Breast epithelium (tissue), 4 donors: ENCODE results near the gene CARD10. TPM values are rescaled to one million over a fixed set of nuclear protein-coding genes. Genes with fewer than 3 reads are reported as not detected.

Experiments used
- DNase-seq, 2 donors: peaks; one replicate each; pipeline ENCODE4 v3.0.0-alpha.2; 2019; ENCODE audit warnings: low spot score in 2 of 2
- H3K27ac ChIP-seq, 2 donors: fragments of 200-600 bp; sonication (generic) in 1 of 2; one replicate each; pipeline ENCODE4 v1.5.1; 2016 to 2019; ENCODE audit warnings: mild to moderate bottlenecking in 1 of 2
- H3K27me3 ChIP-seq, 2 donors: fragments of 200-600 bp; sonication (generic) in 1 of 2; one replicate each; pipeline versions ENCODE4 v1.5.1 to v1.6.0; 2017 to 2019; ENCODE audit warnings: control low read depth in 1 of 2, mild to moderate bottlenecking in 1 of 2
- H3K36me3 ChIP-seq: fragments of 200-600 bp; one replicate; pipeline ENCODE4 v1.5.1; 2019
- H3K4me1 ChIP-seq, 2 donors: fragments of 200-600 bp; sonication (generic); one replicate each; pipeline ENCODE4 v1.5.1; 2016 to 2019; ENCODE audit warnings: control low read depth in 1 of 2
- H3K4me3 ChIP-seq, 3 donors: fragments of 200-600 bp; sonication (generic); 1 replicate in 2 of 3; 2 replicates in 1 of 3; pipeline ENCODE4 v1.5.1; 2016 to 2019; ENCODE audit warnings: mild to moderate bottlenecking in 3 of 3, moderate library complexity in 2 of 3
- H3K9me3 ChIP-seq, 2 donors: fragments of 200-600 bp; sonication (generic) in 1 of 2; one replicate each; pipeline ENCODE4 v1.5.1; 2016 to 2019; ENCODE audit warnings: control low read depth in 1 of 2
- POLR2A ChIP-seq: fragments of 450-650 bp; IDR thresholded peaks from one replicate; pipeline ENCODE4 v1.6.1; 2016; ENCODE audit warnings: antibody characterized with exemption, mild to moderate bottlenecking, moderate library complexity
- POLR2AphosphoS5 ChIP-seq, 3 donors: sonication (generic); formaldehyde crosslinking; IDR thresholded peaks; one replicate each; pipeline ENCODE4 v1.6.1; 2017; ENCODE audit warnings: antibody characterized with exemption in 3 of 3
- intact Hi-C: fragments of 100-400 bp; cut with DNase I; formaldehyde crosslinking; loops from one replicate; pipeline ENCODE4 v1.15.1; 2023; ENCODE audit warnings: low total_unique reads
- total RNA-seq, 3 donors: library from RNA; depleted of rRNA; stranded (reverse); fragments of >200 nt; gene quantifications; one replicate each; pipeline ENCODE4 v1.1.0, GENCODE V29; 2016
- TF ChIP-seq, protein P1 (sequence below), 3 donors: fragments of 450-650 bp; IDR thresholded peaks; one replicate each; pipeline ENCODE4 v1.5.1; 2016 to 2017; ENCODE audit warnings: antibody characterized with exemption in 3 of 3, mild to moderate bottlenecking in 3 of 3, moderate library complexity in 3 of 3

Gene CARD10
- total RNA-seq, 3 donors from 2014 or later: 2.9 to 12.1 (median 10.2) TPM

GRCh38 chr22:37507731-37508130, 11.5 kb downstream of the CARD10 start:
- Histone ChIP-seq H3K27me3 (no peaks in the 10 kb centered on the region), H3K27ac (no peak overlapping the region), H3K36me3 (no peaks in the 10 kb centered on the region)

DNA sequence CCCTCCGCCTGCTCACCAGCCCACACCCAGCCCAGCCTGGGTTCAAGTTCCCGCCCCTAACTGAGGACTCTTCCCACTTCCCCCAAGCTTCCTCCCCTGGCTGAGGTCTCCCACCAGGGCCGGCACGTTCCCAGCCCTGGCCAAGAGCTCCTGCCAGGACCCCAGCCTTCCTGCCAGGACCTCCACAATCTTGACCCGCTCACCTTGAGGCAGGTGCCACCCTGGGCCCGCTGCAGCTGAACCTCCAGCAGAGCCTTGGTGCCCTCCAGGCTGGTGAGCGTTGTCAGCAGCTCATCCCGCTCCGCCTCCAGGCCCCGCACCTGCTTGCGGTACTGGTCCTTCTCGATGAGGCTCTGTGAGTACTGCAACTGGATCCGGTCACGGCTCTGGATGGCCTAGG, 13.2 kb downstream of the CARD10 start:
- H3K36me3 ChIP-seq: no peaks in the 10 kb centered on the region
- peaks cover 2 to 13% of the 10 kb centered on the region in 2 donors for H3K4me1 ChIP-seq
- no peak overlapping the region for H3K27ac ChIP-seq
- H3K9me3 ChIP-seq: no peaks in the 10 kb centered on the region
- H3K4me3 ChIP-seq: no peak overlapping the region
- H3K27me3 ChIP-seq: no peaks in the 10 kb centered on the region
- intact Hi-C loops: no loop called here
- no peak for DNase-seq
- TF ChIP-seq POLR2A: no peak
- TF ChIP-seq, protein P1, sequence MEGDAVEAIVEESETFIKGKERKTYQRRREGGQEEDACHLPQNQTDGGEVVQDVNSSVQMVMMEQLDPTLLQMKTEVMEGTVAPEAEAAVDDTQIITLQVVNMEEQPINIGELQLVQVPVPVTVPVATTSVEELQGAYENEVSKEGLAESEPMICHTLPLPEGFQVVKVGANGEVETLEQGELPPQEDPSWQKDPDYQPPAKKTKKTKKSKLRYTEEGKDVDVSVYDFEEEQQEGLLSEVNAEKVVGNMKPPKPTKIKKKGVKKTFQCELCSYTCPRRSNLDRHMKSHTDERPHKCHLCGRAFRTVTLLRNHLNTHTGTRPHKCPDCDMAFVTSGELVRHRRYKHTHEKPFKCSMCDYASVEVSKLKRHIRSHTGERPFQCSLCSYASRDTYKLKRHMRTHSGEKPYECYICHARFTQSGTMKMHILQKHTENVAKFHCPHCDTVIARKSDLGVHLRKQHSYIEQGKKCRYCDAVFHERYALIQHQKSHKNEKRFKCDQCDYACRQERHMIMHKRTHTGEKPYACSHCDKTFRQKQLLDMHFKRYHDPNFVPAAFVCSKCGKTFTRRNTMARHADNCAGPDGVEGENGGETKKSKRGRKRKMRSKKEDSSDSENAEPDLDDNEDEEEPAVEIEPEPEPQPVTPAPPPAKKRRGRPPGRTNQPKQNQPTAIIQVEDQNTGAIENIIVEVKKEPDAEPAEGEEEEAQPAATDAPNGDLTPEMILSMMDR (IDR thresholded peaks at IDR 0.05): no peak
- TF ChIP-seq POLR2AphosphoS5 (IDR thresholded peaks at IDR 0.05): no peak

More at GRCh38 chr22:37507731-37508130, 11.5 kb downstream of the CARD10 start:
- TF ChIP-seq POLR2A (no peak), POLR2AphosphoS5 (IDR thresholded peaks at IDR 0.05) (no peak)
- TF ChIP-seq, protein P1 (IDR thresholded peaks at IDR 0.05): no peak
- H3K4me1 ChIP-seq: peaks cover 0 to 4% of the 10 kb centered on the region in 2 donors
- H3K9me3 ChIP-seq: no peaks in the 10 kb centered on the region
- no peak overlapping the region for H3K4me3 ChIP-seq
- intact Hi-C loops: no loop called here
- DNase-seq: no peak

DNA sequence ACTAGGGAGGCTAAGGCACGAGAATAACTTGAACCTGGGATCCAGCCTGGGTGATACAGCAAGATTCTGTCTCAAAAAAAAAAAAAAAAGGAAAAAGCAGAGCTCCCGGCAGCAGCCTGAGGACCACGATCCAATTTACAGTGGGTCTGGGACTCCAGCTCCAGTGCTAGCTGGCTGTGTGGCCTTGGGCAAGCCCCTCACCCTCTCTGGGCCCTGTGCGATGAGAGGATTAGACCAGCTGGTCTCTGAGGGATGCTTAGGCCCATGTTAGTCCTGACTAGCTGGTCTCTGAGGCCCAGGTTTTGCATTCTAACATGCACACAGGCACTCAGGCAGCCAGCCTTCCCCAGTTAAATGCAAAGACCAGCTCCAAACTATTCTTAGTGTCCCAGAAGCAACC, 13.7 kb downstream of the CARD10 start:
- intact Hi-C loops: no loop called here
- Histone ChIP-seq H3K9me3 (no peaks in the 10 kb centered on the region), H3K4me3 (no peak overlapping the region), H3K27me3 (no peaks in the 10 kb centered on the region), H3K4me1 (peaks cover 2 to 13% of the 10 kb centered on the region in 2 donors), H3K27ac (no peak overlapping the region), H3K36me3 (no peaks in the 10 kb centered on the region)
- TF ChIP-seq POLR2AphosphoS5 (IDR thresholded peaks at IDR 0.05) (no peak), POLR2A (no peak)
- TF ChIP-seq, protein P1 (IDR thresholded peaks at IDR 0.05): no peak
- DNase-seq: no peak

- TF ChIP-seq, protein P1 (IDR thresholded peaks at IDR 0.05): no peak
- TF ChIP-seq POLR2A (no peak), POLR2AphosphoS5 (IDR thresholded peaks at IDR 0.05) (no peak)
- no peak for DNase-seq
- Histone ChIP-seq H3K4me3 (no peak overlapping the region), H3K27ac (peak overlapping the region in 1 of 2 donors; percentile 88), H3K27me3 (no peaks in the 10 kb centered on the region), H3K9me3 (no peaks in the 10 kb centered on the region), H3K36me3 (no peaks in the 10 kb centered on the region), H3K4me1 (peaks cover 2 to 13% of the 10 kb centered on the region in 2 donors)
- intact Hi-C loops: no loop called here
Measured at GRCh38 chr22:37504964-37505363, 14.3 kb downstream of the CARD10 start.

DNA sequence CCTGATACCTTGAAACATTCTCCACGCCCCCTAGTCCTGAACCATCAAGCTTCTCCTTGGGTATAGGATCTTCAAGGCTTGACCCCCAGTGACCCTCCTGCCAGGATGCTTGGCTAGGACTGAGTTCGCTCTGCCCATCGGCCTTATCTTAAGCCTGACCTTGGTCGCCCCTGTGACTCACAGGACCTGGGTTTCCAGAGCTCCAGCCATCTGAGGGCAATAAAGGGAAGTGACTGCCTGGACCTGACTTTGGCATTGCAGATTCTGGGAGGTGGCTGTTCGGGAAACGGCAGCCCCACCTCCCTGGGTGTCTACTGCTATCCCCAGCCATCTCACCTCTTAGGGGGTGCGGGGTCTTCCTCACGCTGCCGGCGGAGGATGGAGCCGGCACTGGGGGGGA, 15.4 kb downstream of the CARD10 start:
- no peak for TF ChIP-seq POLR2AphosphoS5 (IDR thresholded peaks at IDR 0.05)
- TF ChIP-seq POLR2A: no peak
- TF ChIP-seq, protein P1 (IDR thresholded peaks at IDR 0.05): no peak
- H3K4me3 ChIP-seq: no peak overlapping the region
- DNase-seq: no peak
- intact Hi-C loops: no loop called here
- peaks cover 2 to 13% of the 10 kb centered on the region in 2 donors for H3K4me1 ChIP-seq
- H3K27ac ChIP-seq: peak overlapping the region; percentile 83 to 88
- no peaks in the 10 kb centered on the region for H3K9me3 ChIP-seq
- no peaks in the 10 kb centered on the region for H3K27me3 ChIP-seq
- H3K36me3 ChIP-seq: no peaks in the 10 kb centered on the region
